ENCODE results near the gene ITFG1. TPM values are rescaled to one million over a fixed set of nuclear protein-coding genes. Genes with fewer than 3 reads are reported as not detected.
"Not testable (repeated sequence)": the region's sequence is repeated elsewhere in the genome, so short reads cannot be mapped to it uniquely, and the experiment has no call there.

The ITFG1 gene
- total and polyA plus RNA-seq, 8 donors = 8.1 to 90.0 (median 32.2) TPM

- peaks cover 7 to 50% (median 19%) of the 10 kb centered on the region in 4 donors for H3K4me1 ChIP-seq
- no peak for DNase-seq
- no peak overlapping the region for H3K27ac ChIP-seq
- WGBS, 5 donors = 92 to 100% (median 95%) methylated on average over 1 of the region's 1 CpG
- no peaks in the 10 kb centered on the region for H3K9me3 ChIP-seq
- no peak for TF ChIP-seq POLR2A (IDR thresholded peaks at IDR 0.05)
- no peak for TF ChIP-seq POLR2AphosphoS5 (IDR thresholded peaks at IDR 0.05)
- TF ChIP-seq CTCF (IDR thresholded peaks at IDR 0.05) = no peak
- no peak for TF ChIP-seq EP300 (IDR thresholded peaks at IDR 0.05)
- no peak overlapping the region for H3K4me3 ChIP-seq
- no peaks in the 10 kb centered on the region for H3K27me3 ChIP-seq
- intact Hi-C loops (cut with DNase I; ENCODE audit: low total_unique reads) = no loop called here
- no peaks in the 10 kb centered on the region for H3K36me3 ChIP-seq
Observed at GRCh38 chr16:47470810-47471209, 9.9 kb upstream of the ITFG1 start.

GRCh38 chr16:47470211-47470610, 9.3 kb upstream of the ITFG1 start:
- no peak overlapping the region for H3K4me3 ChIP-seq
- no peak overlapping the region for H3K27ac ChIP-seq
- no peaks in the 10 kb centered on the region for H3K27me3 ChIP-seq
- intact Hi-C loops (cut with DNase I; ENCODE audit: low total_unique reads) = no loop called here
- H3K36me3 ChIP-seq = no peaks in the 10 kb centered on the region
- TF ChIP-seq POLR2AphosphoS5 (IDR thresholded peaks at IDR 0.05) (no peak), POLR2A (IDR thresholded peaks at IDR 0.05) (no peak), CTCF (IDR thresholded peaks at IDR 0.05) (no peak), EP300 (IDR thresholded peaks at IDR 0.05) (no peak)
- H3K9me3 ChIP-seq = no peaks in the 10 kb centered on the region
- H3K4me1 ChIP-seq = peaks cover 7 to 50% (median 22%) of the 10 kb centered on the region in 4 donors
- no peak for DNase-seq
- 92 to 98% (median 95%) methylated on average over 7 of the region's 7 CpGs for WGBS, 5 donors

DNA sequence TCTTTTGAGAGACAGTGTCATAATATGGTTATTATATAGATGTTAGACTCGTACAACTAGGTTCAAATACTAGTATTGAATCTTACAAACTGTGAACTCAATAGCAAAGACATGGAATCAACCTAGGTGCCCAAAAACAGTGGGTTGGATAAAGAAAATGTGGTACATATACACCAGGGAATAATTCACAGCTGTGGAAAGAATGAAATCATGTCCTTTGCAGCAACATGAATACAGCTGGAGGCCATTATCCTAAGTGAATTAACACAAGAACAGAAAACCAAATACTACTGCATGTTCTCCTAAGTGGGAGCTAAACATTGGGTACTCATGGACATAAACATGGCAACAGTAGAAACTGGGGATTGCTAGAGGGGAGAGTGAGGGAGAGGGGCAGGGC, 8.4 kb upstream of the ITFG1 start:
- 95 to 100% (median 97%) methylated on average over 1 of the region's 1 CpG for WGBS, 5 donors
- TF ChIP-seq POLR2A (IDR thresholded peaks at IDR 0.05) (no peak), EP300 (IDR thresholded peaks at IDR 0.05) (no peak), CTCF (IDR thresholded peaks at IDR 0.05) (no peak), POLR2AphosphoS5 (IDR thresholded peaks at IDR 0.05) (no peak)
- H3K27me3 ChIP-seq = no peaks in the 10 kb centered on the region
- no peak for DNase-seq
- peaks cover 7 to 53% (median 30%) of the 10 kb centered on the region in 4 donors for H3K4me1 ChIP-seq
- no peak overlapping the region for H3K4me3 ChIP-seq
- no peak overlapping the region for H3K27ac ChIP-seq
- intact Hi-C loops (cut with DNase I; ENCODE audit: low total_unique reads) = no loop called here
- peaks cover 0 to 7% (median 0%) of the 10 kb centered on the region in 4 donors for H3K36me3 ChIP-seq
- no peaks in the 10 kb centered on the region for H3K9me3 ChIP-seq

DNA sequence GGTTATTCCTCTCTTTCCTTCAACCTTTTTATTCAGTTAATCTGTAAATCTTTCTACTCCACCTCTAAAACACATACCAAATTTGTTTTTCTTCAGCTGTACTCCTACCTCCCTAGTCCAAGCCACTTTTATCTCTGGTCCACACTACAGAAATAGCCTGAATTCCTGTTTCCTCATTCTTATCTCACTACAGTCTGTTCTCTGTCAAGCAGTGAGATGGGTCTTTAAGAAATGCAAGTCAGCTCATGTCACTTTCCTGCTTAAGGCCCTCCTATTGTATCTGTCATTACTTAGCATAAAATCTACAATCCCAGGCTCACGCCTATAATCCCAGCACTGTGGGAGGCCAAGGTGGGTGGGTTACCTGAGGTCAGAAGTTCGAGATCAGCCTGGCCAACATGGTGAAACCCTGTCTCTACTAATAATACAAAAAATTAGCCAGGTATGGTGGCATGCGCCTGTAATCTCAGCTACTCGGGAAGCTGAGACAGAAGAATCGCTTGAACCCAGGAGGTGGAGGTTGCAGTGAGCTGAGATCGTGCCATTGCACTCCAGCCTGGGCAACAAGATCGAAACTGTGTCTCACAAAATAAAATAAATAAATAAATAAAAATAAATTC, 7.3 kb upstream of the ITFG1 start:
- H3K9me3 ChIP-seq; intact Hi-C loops (cut with DNase I; ENCODE audit: low total_unique reads); H3K27ac ChIP-seq; H3K36me3 ChIP-seq; H3K27me3 ChIP-seq; H3K4me3 ChIP-seq; DNase-seq: not testable (repeated sequence)
- peaks cover 12 to 64% (median 37%) of the 10 kb centered on the region in 4 donors for H3K4me1 ChIP-seq
- 93 to 96% (median 96%) methylated on average over 7 of the region's 7 CpGs for WGBS, 5 donors

DNA sequence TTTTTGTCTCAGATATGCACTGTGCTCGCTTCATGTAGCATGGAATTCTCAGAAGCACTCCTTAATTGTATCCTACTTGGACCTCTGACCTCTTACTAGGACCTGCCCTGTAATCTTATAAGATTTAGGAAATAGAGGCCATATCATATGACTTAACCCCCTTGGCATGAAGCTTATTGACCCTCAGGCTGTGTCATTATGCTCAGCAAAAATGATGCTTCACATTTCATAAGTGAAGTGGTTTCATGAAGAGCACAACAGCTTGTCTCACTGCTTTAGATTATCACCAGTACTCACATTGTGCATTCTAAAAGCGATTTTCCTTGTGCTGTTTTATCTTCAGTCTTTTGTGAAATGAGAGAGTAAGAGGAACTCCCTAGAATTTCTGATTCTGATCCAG, 6.6 kb upstream of the ITFG1 start:
- H3K9me3 ChIP-seq = no peaks in the 10 kb centered on the region
- peaks cover 0 to 7% (median 0%) of the 10 kb centered on the region in 4 donors for H3K36me3 ChIP-seq
- H3K27me3 ChIP-seq = no peaks in the 10 kb centered on the region
- WGBS, 5 donors = 72 to 90% (median 78%) methylated on average over 2 of the region's 2 CpGs
- intact Hi-C loops (cut with DNase I; ENCODE audit: low total_unique reads) = no loop called here
- TF ChIP-seq POLR2AphosphoS5 (IDR thresholded peaks at IDR 0.05) (no peak), POLR2A (IDR thresholded peaks at IDR 0.05) (no peak), CTCF (IDR thresholded peaks at IDR 0.05) (no peak), EP300 (IDR thresholded peaks at IDR 0.05) (no peak)
- no peak overlapping the region for H3K27ac ChIP-seq
- H3K4me3 ChIP-seq = no peak overlapping the region
- H3K4me1 ChIP-seq = peaks cover 13 to 71% (median 44%) of the 10 kb centered on the region in 4 donors
- DNase-seq = no peak

All from stomach (tissue), 9 donors.